Measurements from ENCODE around the gene IFNG. TPM values are rescaled to one million over a fixed set of nuclear protein-coding genes. Genes with fewer than 3 reads are reported as not detected.

Gene IFNG
- total RNA-seq, 1 experiment from 2014 or later: not detected

GRCh38 chr12:68203460-68203875 is 43.9 kb upstream of the IFNG start:
- Histone ChIP-seq H3K56ac (ENCODE audit: insufficient read length, low read depth, low read length) (no peak overlapping the region), H3K4me1 (ENCODE audit: insufficient read depth, low read length) (no peaks in the 10 kb centered on the region), H2BK120ac (ENCODE audit: low read depth, low read length, poor library complexity, severe bottlenecking) (no peak overlapping the region), H2BK5ac (ENCODE audit: insufficient read length, low read length) (no peak overlapping the region), H3K79me2 (ENCODE audit: insufficient read depth, low read length) (no peaks in the 10 kb centered on the region), H2BK15ac (ENCODE audit: low read depth, low read length) (no peak overlapping the region), H4K8ac (replicated peaks; ENCODE audit: insufficient read length, low read depth, low read length) (no peak overlapping the region), H4K5ac (ENCODE audit: insufficient read length, low read depth, low read length) (no peak overlapping the region), H3K23ac (ENCODE audit: insufficient read length, low read depth, low read length) (no peak overlapping the region), H3K27me3 (ENCODE audit: insufficient read depth, low read length) (no peaks in the 10 kb centered on the region), H3K9ac (ENCODE audit: extremely low read depth, insufficient read length, low read length) (no peak overlapping the region), H3K79me1 (ENCODE audit: insufficient read depth, low read depth, low read length, poor library complexity, severe bottlenecking) (no peaks in the 10 kb centered on the region), H3K23me2 (ENCODE audit: insufficient read length, low read depth, low read length, poor library complexity, severe bottlenecking) (no peaks in the 10 kb centered on the region), H2AK5ac (ENCODE audit: insufficient read length, low read length) (no peak overlapping the region), H3K9me3 (ENCODE audit: control insufficient read depth, low read depth, low read length) (no peaks in the 10 kb centered on the region), H3K27ac (ENCODE audit: insufficient read length, low read depth, low read length) (no peak overlapping the region), H3T11ph (ENCODE audit: low read length) (no peak overlapping the region), H3K4ac (ENCODE audit: low read depth, low read length) (no peak overlapping the region), H3K4me2 (ENCODE audit: insufficient read depth, insufficient read length, low read length) (no peak overlapping the region), H2AFZ (ENCODE audit: low read length) (no peak overlapping the region), H2BK20ac (ENCODE audit: low read depth, low read length, poor library complexity, severe bottlenecking) (no peak overlapping the region), H3K18ac (ENCODE audit: insufficient read length, low read depth, low read length) (no peak overlapping the region), H3K14ac (ENCODE audit: insufficient read depth, low read length) (no peak overlapping the region), H4K20me1 (ENCODE audit: control insufficient read depth, insufficient read depth, insufficient read length) (no peaks in the 10 kb centered on the region), H2BK12ac (ENCODE audit: insufficient read length, low read depth, low read length) (no peak overlapping the region), H4K91ac (ENCODE audit: insufficient read length, low read depth, low read length) (no peak overlapping the region)
- no peak for TF ChIP-seq CTCF (conservative IDR thresholded peaks at IDR 0.05)
- no peak overlapping the region for H3K27ac Mint-ChIP-seq
- H3K27me3 Mint-ChIP-seq (ENCODE audit: low read depth): no peaks in the 10 kb centered on the region
- H3K9me3 Mint-ChIP-seq: no peaks in the 10 kb centered on the region
- no peaks in the 10 kb centered on the region; a peak in 1 of 7 replicates for H3K36me3 Mint-ChIP-seq (ENCODE audit: insufficient read depth in 1 of 3, low read depth in 3 of 3)
- peaks cover 13 to 15% of the 10 kb centered on the region in 2 experiments for H3K4me1 Mint-ChIP-seq
- H3K4me3 Mint-ChIP-seq: no peak overlapping the region
- DNase-seq: no peak
- WGBS (ENCODE audit: extremely low coverage, insufficient read length, low lambda C conversion rate): no CpG with 5 or more reads among the region's 5 CpGs

Measured in H9 (cell line).